SK-N-SH (cell line): ENCODE data around the gene AGAP1. TPM values are rescaled to one million over a fixed set of nuclear protein-coding genes. Genes with fewer than 3 reads are reported as not detected.

ENCODE experiments used
- CTCF ChIA-PET: fragments of 300-600, 350-600 bp; formaldehyde crosslinking; extraction: SDS; loops from one replicate; lab custom pipeline; 2021; lab: Yijun Ruan, JAX
- POLR2A ChIA-PET: fragments of 350-600 bp; sonication (Branson Sonifier 250); formaldehyde crosslinking; extraction: SDS; loops from one replicate; lab custom pipeline; 2020; ENCODE audit warnings: antibody characterized with exemption, inconsistent platforms; lab: Yijun Ruan, JAX
- DNase-seq: peaks from one replicate; pipeline ENCODE4 v3.0.0; 2012
- H2AFZ ChIP-seq: fragments of 200-600 bp; sonication (generic); 2 replicates; pipeline ENCODE4 v1.8.1; 2016; ENCODE audit warnings: antibody characterized with exemption, mild to moderate bottlenecking, low read depth
- H3F3A ChIP-seq: fragments of 200-600 bp; sonication (generic); replicated peaks from 2 replicates; pipeline ENCODE3; 2016; ENCODE audit warnings: antibody characterized with exemption, mild to moderate bottlenecking; ENCODE audit not compliant: insufficient read depth
- H3K27ac ChIP-seq, 2 experiments: fragments of 200-500 bp in 1 of 2; fragments of 200-600 bp in 1 of 2; sonication (Bioruptor generic) in 1 of 2; sonication (generic), shearing (Covaris generic) in 1 of 2; 2 replicates each; pipeline versions ENCODE4 v1.5.1 to v1.6.1; 2014 to 2016; ENCODE audit warnings: low read depth in 2 of 2, inconsistent platforms in 1 of 2, low read length in 1 of 2, mild to moderate bottlenecking in 1 of 2, mixed read lengths in 1 of 2
- H3K27me3 ChIP-seq: fragments of 200-600 bp; sonication (generic), shearing (Covaris generic); 2 replicates; pipeline ENCODE4 v1.6.1; 2016; ENCODE audit warnings: mixed run types; ENCODE audit not compliant: insufficient read depth
- H3K36me3 ChIP-seq, 2 experiments: fragments of 200-500 bp in 1 of 2; fragments of 200-600 bp in 1 of 2; sonication (Bioruptor generic) in 1 of 2; sonication (generic) in 1 of 2; replicated peaks in 1 of 2; 2 replicates each; pipeline versions ENCODE3 to v1.5.1; 2014 to 2016; ENCODE audit warnings: low read length in 1 of 2, mild to moderate bottlenecking in 1 of 2; ENCODE audit not compliant: insufficient read depth in 2 of 2, control insufficient read depth in 1 of 2
- H3K4me1 ChIP-seq, 2 experiments: fragments of 200-500 bp in 1 of 2; fragments of 200-600 bp in 1 of 2; sonication (Bioruptor generic) in 1 of 2; sonication (generic), shearing (Covaris generic) in 1 of 2; 2 replicates each; pipeline versions ENCODE4 v1.5.1 to v1.6.1; 2014 to 2016; ENCODE audit warnings: low read depth in 1 of 2, low read length in 1 of 2, mixed run types in 1 of 2; ENCODE audit not compliant: insufficient read depth in 2 of 2, control insufficient read depth in 1 of 2
- H3K4me2 ChIP-seq: fragments of 200-600 bp; sonication (generic), shearing (Covaris generic); 2 replicates; pipeline ENCODE4 v1.6.1; 2017; ENCODE audit warnings: mixed run types
- H3K4me3 ChIP-seq, 2 experiments: fragments of 200-500 bp in 1 of 2; fragments of 200-600 bp in 1 of 2; sonication (Bioruptor generic) in 1 of 2; sonication (generic), shearing (Covaris generic) in 1 of 2; 2 replicates each; pipeline versions ENCODE4 v1.5.1 to v1.8.1; 2014 to 2016; ENCODE audit warnings: low read depth in 2 of 2, inconsistent platforms in 1 of 2, low read length in 1 of 2, mild to moderate bottlenecking in 1 of 2, mixed read lengths in 1 of 2, moderate library complexity in 1 of 2
- H3K79me2 ChIP-seq: fragments of 200-600 bp; sonication (generic); 2 replicates; pipeline ENCODE4 v1.8.1; 2017; ENCODE audit warnings: mild to moderate bottlenecking; ENCODE audit not compliant: insufficient read depth
- H3K9ac ChIP-seq: fragments of 200-600 bp; sonication (generic); 2 replicates; pipeline ENCODE4 v1.6.1; 2017; ENCODE audit warnings: mixed run types
- H3K9me2 ChIP-seq: fragments of 200-600 bp; sonication (generic); 2 replicates; pipeline ENCODE4 v1.6.1; 2017; ENCODE audit warnings: mixed run types
- H3K9me3 ChIP-seq: fragments of 200-600 bp; sonication (generic); 2 replicates; pipeline ENCODE4 v1.6.1; 2017; ENCODE audit warnings: mixed run types, mild to moderate bottlenecking, moderate library complexity
- H4K20me1 ChIP-seq: fragments of 200-600 bp; sonication (generic); 2 replicates; pipeline ENCODE4 v1.6.1; 2017; ENCODE audit warnings: mild to moderate bottlenecking, mixed run types; ENCODE audit not compliant: insufficient read depth
- CHD2 ChIP-seq: fragments of 150-350 bp; IDR thresholded peaks from 2 replicates; pipeline ENCODE4 v1.6.1; 2018; ENCODE audit warnings: low read length; ENCODE audit not compliant: partially characterized antibody
- CTCF ChIP-seq: fragments of 200-600 bp; sonication (generic); IDR thresholded peaks from 2 replicates; pipeline ENCODE4 v1.6.1; 2017; ENCODE audit warnings: antibody characterized with exemption, mild to moderate bottlenecking, moderate library complexity
- EZH2phosphoT487 ChIP-seq: fragments of 200-600 bp; sonication (generic); IDR thresholded peaks from 2 replicates; pipeline ENCODE4 v1.6.1; 2017; ENCODE audit warnings: low read depth, mixed run types, mild to moderate bottlenecking, antibody characterized with exemption, moderate library complexity, borderline replicate concordance
- GABPA ChIP-seq: IDR thresholded peaks from 2 replicates; pipeline ENCODE4 v1.4.0; 2012; ENCODE audit warnings: low read depth, mild to moderate bottlenecking
- IRF3 ChIP-seq: fragments of 150-350 bp; IDR thresholded peaks from 2 replicates; pipeline ENCODE4 v1.6.1; 2016; ENCODE audit warnings: mild to moderate bottlenecking, low read depth, low read length
- NFIC ChIP-seq: IDR thresholded peaks from 2 replicates; pipeline ENCODE4 v1.4.0; 2012; ENCODE audit warnings: borderline replicate concordance
- NRF1 ChIP-seq: IDR thresholded peaks from 2 replicates; pipeline ENCODE4 v1.6.1; 2012; ENCODE audit warnings: low read depth, mild to moderate bottlenecking, low read length
- RAD21 ChIP-seq: IDR thresholded peaks from 2 replicates; pipeline ENCODE4 v1.6.1; 2012; ENCODE audit warnings: mild to moderate bottlenecking, low read length
- RCOR1 ChIP-seq: fragments of 150-350 bp; IDR thresholded peaks from 2 replicates; pipeline ENCODE4 v1.6.1; 2017; ENCODE audit warnings: antibody characterized with exemption, low read length
- RFX5 ChIP-seq: IDR thresholded peaks from 2 replicates; pipeline ENCODE4 v1.6.1; 2012; ENCODE audit warnings: mild to moderate bottlenecking, improper control_type of control experiment, low read length
- RXRA ChIP-seq: IDR thresholded peaks from 2 replicates; pipeline ENCODE4 v1.4.0; 2012; ENCODE audit warnings: low read depth, mild to moderate bottlenecking, borderline replicate concordance
- SMC3 ChIP-seq: IDR thresholded peaks from 2 replicates; pipeline ENCODE4 v1.6.1; 2012; ENCODE audit warnings: low read depth, low read length, improper control_type of control experiment
- TCF12 ChIP-seq: IDR thresholded peaks from 2 replicates; pipeline ENCODE4 v1.4.0; 2012
- USF1 ChIP-seq: IDR thresholded peaks from 2 replicates; pipeline ENCODE4 v1.4.0; 2012; ENCODE audit warnings: low read depth, borderline replicate concordance
- ZBTB33 ChIP-seq: IDR thresholded peaks from 2 replicates; pipeline ENCODE4 v1.4.0; 2012; ENCODE audit warnings: low read depth, borderline replicate concordance
- WGBS: methylation state at CpG from one replicate; pipeline ENCODE4 v1.1.6; 2017; ENCODE audit warnings: low lambda C conversion rate; 5-methylcytosine and 5-hydroxymethylcytosine counted together
- polyA plus RNA-seq, 3 experiments: library from polyadenylated mRNA; depleted of rRNA; stranded (reverse); fragments of >200 nt; gene quantifications; 2 replicates each; pipeline ENCODE4 v1.2.3, GENCODE V29; 2012

Gene AGAP1
- polyA plus RNA-seq, 1 of the 3 experiments (the other 2 are of a cell fraction) = 8.8 TPM

- H3K4me2 ChIP-seq = no peak overlapping the region
Measured at GRCh38 chr2:235745597-235745996, 251.8 kb downstream of the AGAP1 start.

More at GRCh38 chr2:235745597-235745996, 251.8 kb downstream of the AGAP1 start:
- H3K36me3 ChIP-seq = peaks cover 0 to 3% of the 10 kb centered on the region in 2 experiments
- H3K27ac ChIP-seq = no peak overlapping the region
- H3K9me2 ChIP-seq = no peaks in the 10 kb centered on the region
- H3K4me1 ChIP-seq = peaks cover 0 to 5% of the 10 kb centered on the region in 2 experiments; a peak in 1 of 4 replicates
- no peaks in the 10 kb centered on the region for H3F3A ChIP-seq
- TF ChIP-seq NFIC (no peak), NRF1 (no peak), GABPA (no peak), RFX5 (no peak), IRF3 (no peak), TCF12 (no peak), RXRA (no peak), SMC3 (no peak), RCOR1 (no peak), USF1 (no peak), EZH2phosphoT487 (no peak), ZBTB33 (no peak), CTCF (no peak), CHD2 (no peak), RAD21 (no peak)
- TF ChIP-seq, all 33 proteins: peak for 0
- Histone ChIP-seq H3K9ac (no peak overlapping the region), H4K20me1 (no peaks in the 10 kb centered on the region), H3K4me3 (no peak overlapping the region), H3K79me2 (no peaks in the 10 kb centered on the region), H3K9me3 (no peaks in the 10 kb centered on the region), H2AFZ (no peak overlapping the region), H3K27me3 (no peaks in the 10 kb centered on the region)
- ChIA-PET CTCF (interaction anchor here (0.6 to 11.6 kb wide), 74 partner anchors 9 to 1197 kb away, joined by 3 to 301 read pairs (median 6); no protein-coding TSS in a partner anchor), POLR2A (interaction anchor here (0.6 to 1.0 kb wide), 2 partner anchors 108 to 150 kb away, joined by 3 to 5 read pairs; no protein-coding TSS in a partner anchor)
- 98% methylated on average over 6 of the region's 6 CpGs for WGBS
- no peak for DNase-seq
